GM13976 (cell line): ENCODE measurements around the gene CTAGE9.
A peak's percentile ranks its signal among the peaks of the same experiment; 100 is the strongest.

Source experiments
- DNase-seq: peaks from one replicate; pipeline ENCODE4 v3.0.0; 2012; ENCODE audit warnings: low spot score
- CTCF ChIP-seq: IDR thresholded peaks from 2 replicates; pipeline ENCODE4 v1.5.1; 2012; ENCODE audit warnings: borderline replicate concordance, mild to moderate bottlenecking; ENCODE audit not compliant: insufficient read depth; ENCODE audit errors: extremely low read depth, missing control alignments, control extremely low read depth
- in situ Hi-C: fragments of 300-500 bp; cut with MboI; formaldehyde crosslinking; loops from one replicate; pipeline ENCODE4 v1.12.0; 2022; ENCODE audit warnings: low sequenced_read_pairs, mixed read lengths, inconsistent platforms; ENCODE audit not compliant: unreplicated experiment

Gene CTAGE9

DNA sequence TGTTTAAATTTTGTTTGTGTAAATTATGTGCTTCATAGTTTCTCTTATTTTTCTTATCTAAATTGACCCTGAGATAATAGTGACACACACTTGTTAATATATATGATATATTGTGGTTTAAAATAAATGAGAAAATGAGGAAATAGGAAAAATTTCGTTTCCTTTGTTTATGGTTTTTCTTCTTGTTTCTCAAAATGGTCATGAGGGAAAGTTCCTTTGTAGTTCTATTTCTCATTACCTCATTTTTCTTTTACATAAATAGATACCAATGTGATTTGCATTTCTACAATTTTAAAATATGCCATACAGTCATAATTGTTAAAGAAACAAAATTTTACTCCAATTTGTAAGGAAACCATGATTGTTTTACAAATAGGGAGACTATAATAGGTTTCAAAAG is 18.8 kb downstream of the CTAGE9 start:
- no peak for TF ChIP-seq CTCF
- DNase-seq: no peak
- in situ Hi-C loops: no loop called here

DNA sequence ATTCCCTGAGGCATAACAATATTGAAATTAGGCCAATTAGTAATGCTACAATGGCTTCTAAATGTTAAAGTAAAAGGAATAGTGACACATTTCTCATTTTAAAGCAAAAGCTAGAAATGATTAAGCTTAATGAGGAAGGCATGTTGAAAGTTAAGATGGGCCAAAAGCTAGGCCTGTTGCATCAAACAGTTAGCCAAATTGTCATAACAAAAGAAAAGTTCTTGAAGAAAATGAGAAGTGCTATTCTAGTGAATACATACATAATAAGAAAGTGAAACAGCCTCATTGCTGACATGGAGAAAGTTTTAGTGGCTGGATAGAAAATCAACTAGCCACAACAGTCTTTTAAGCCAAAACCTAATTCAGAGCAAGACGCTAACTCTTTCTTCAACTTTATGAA is 22.5 kb downstream of the CTAGE9 start:
- no peak for TF ChIP-seq CTCF
- in situ Hi-C loops: no loop called here
- no peak for DNase-seq

DNA sequence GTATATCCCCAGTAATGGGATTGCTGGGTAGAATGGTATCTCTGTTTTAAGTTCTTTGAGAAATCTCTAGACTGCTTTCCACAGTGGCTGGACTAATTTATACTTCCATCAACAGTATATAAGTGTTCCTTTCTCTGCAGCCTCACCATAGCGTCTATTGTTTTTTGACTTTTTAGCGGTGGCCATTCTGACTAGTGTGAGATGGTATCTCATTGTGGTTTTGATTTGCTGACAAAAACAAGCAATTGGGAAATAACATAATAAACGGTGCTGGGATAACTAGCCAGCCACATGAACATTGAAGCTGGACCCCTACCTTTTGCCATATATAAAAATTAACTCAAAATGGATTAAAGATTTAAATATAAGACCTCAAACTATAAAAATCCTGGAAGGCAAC is 23.8 kb downstream of the CTAGE9 start:
- no peak for TF ChIP-seq CTCF
- DNase-seq: no peak
- in situ Hi-C loops: no loop called here

DNA sequence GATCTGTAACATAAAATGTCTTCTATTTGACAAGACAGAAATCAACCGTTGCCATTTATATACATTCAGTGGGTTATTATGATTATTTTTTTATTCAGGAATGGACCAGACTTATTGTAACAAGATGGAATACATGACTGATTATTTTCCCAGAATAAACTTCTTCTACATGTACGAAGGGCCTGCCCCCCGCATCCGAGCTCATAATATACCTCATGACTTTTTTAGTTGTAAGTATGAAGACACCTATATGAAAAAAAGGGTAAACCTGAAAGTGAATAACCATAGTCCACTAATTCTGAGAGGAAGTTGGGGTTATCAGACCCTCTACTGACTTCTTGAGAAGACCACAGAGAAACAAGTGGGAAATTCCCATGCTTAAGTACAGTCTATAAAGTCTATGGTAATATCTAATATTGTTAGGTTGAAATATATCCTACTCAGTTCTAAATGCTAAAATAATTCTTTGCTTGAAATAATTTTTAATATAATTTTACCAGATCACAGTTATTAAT is 25.5 kb downstream of the CTAGE9 start:
- DNase-seq: peak; percentile 32
- no peak for TF ChIP-seq CTCF
- in situ Hi-C loops: no loop called here

- DNase-seq: no peak
- no peak for TF ChIP-seq CTCF
- in situ Hi-C loops: no loop called here
Observed at GRCh38 chr6:131683479-131683878, 27.3 kb downstream of the CTAGE9 start.

- TF ChIP-seq CTCF: no peak
Observed at GRCh38 chr6:131682442-131682841, 28.4 kb downstream of the CTAGE9 start.

GRCh38 chr6:131681585-131681984 is 29.2 kb downstream of the CTAGE9 start:
- no peak for DNase-seq
- no peak for TF ChIP-seq CTCF
- in situ Hi-C loops: no loop called here

More at GRCh38 chr6:131682442-131682841, 28.4 kb downstream of the CTAGE9 start:
- in situ Hi-C loops: no loop called here
- DNase-seq: no peak
